Femur (tissue), 1 donor: ENCODE data around the gene LRRN3.
A peak's percentile ranks its signal among the peaks of the same experiment; 100 is the strongest.

Experiments
- DNase-seq: peaks from one replicate; pipeline ENCODE4 v3.0.0-alpha.2; 2017

Gene LRRN3

GRCh38 chr7:111107579-111107978 is 16.7 kb downstream of the LRRN3 start:
- no peak for DNase-seq

DNA sequence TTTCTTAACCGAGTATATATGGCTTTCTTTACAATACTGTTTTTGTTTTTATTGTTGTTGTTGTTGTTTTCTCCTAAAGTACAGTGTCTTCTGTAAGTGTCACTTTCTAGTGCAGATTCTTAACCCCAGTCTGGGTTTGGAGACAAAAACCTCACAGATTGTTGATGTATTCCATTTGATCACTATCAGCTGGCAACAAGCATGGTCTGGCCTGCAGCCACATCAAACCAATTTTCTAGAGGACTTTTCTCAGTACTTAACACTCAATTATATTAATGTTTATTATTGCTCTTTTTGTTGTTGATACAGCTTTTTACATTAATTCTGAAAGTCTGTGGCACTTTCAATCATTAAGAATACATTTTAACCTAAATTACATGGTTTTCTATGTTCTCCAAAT is 17.1 kb downstream of the LRRN3 start:
- DNase-seq, result no peak

- no peak for DNase-seq
Observed at GRCh38 chr7:111108496-111108895, 17.6 kb downstream of the LRRN3 start.

DNA sequence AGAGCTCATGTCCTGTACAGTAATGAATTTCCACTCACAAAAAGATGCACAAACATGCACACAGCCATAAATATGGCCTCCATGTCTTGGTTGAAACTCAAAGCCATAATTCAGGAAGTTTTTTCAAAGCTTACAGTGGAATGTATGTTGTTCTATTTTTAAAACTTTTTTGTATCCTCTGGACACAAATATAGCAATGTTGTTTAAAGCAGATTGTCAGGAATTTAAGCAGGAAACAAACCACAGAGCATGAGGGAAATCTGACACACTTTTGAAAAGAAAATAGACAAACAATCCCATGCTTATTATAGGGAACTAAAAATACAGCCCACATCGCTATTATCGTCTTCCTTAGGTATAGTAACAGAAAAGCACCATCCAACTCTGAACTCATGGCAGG is 21.5 kb downstream of the LRRN3 start:
- DNase-seq, result no peak

DNA sequence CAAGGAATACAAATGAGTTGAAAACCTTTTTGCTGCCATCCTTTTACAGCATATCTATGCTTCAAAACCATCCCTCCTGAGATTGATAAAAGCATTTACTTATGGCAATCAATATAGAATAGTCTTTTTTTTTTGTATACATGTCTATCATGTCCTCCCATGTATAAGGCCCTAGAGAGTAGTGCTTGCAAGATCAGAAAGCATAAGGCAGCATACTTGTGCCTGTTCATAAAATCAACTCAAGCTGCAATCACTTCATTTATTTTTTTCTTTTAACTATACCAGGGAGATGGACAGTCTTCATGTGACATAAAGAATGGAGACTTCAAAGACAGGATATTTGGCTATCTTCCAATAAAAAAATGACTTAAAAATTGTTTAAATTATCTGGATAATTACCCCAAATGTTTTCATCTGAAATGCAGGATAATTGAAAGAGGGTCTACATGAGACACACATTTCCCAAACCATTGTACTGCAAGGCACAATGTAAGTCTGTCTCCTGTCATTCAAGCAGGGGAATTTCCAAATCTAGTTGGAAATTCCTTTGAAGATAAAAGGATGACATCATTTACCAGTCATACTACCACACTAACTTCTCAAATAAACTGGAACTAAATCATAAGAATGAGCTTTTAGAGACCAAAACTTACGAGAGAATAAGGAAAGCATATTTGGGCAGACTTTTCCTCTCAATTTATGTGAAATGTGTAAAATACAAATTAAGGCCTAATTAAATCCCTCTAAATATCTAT is 22.5 kb downstream of the LRRN3 start:
- no peak for DNase-seq

- DNase-seq, result no peak
Observed at GRCh38 chr7:111115966-111116365, 25.0 kb downstream of the LRRN3 start.

- DNase-seq, result no peak
Observed at GRCh38 chr7:111126987-111127386, 36.1 kb downstream of the LRRN3 start.

DNA sequence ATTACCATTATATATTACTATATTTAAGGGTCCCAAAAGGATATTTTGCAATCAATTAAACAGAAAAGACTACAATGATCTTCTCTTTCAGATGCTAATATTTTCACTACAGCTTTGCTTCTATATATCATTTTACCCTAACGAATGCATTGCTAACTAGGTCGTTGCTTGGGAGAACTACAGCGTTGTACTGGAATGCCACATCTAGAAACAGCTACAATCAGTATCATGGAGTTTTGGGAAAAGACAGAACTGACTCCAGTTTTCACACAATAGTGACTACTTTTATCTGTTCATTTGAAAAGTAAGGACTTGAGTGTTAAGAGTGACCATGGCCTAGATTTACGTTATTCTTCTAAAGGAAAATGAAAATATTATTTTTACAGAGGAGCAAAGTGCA is 38.5 kb downstream of the LRRN3 start:
- DNase-seq, result no peak

DNA sequence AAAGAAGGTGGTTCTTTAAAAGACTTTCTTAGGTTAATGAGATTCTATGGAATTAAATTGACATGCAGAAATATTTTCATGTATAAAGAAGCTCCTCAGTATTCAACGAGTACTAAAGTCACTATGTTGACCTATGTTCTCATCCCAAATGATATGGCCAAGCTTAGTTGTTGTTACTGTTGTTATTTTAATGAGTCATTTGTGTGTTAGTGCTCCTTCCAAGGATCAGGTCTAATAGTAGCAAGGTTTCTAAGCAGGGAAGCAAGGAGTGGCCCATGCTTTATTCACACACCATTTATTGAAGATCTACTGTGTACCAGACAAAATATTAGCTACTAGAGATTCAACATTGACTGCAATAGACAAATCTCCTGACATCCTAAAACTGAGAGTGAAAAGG is 41.9 kb downstream of the LRRN3 start:
- no peak for DNase-seq

DNA sequence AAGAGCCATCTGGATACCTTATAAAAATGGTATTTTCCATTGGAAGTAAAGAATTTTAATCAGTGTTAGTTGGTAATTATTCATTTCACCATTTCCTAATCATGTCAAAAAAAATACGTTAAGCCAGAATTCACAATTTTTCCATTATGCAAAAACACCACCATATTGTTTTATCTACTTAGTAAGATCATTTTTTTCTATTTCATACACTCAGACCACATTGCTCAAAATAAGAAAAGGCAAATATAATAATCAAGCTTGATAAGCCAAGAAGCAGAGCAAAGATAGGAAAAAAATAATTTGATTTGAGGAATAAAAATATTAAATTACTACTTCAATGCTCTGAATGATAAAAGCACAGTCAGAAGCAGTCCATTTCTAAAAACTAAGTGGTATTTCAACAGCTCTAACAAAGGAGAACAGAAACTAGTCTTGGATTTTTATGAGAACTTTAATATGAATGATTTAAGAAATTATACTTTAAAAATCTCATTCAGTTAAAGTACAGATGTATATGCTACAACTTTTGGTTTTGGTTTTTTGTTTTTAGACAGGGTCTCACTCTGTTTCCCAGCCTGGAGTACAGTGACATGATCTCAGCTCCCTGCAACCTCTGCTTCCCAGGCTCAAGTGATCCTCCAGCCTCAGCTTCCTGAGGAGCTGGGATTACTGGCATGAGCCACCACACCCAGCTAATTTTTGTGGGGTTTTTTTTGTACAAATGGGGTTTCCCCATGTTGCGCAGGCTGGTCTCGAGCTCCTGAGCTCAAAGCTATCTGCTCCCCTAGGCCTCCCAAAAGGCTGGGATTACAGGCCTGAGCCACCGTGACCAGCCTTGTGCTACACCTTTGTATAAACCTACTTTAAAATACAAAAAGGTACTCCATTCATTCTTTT is 46.6 kb downstream of the LRRN3 start:
- no peak for DNase-seq

DNA sequence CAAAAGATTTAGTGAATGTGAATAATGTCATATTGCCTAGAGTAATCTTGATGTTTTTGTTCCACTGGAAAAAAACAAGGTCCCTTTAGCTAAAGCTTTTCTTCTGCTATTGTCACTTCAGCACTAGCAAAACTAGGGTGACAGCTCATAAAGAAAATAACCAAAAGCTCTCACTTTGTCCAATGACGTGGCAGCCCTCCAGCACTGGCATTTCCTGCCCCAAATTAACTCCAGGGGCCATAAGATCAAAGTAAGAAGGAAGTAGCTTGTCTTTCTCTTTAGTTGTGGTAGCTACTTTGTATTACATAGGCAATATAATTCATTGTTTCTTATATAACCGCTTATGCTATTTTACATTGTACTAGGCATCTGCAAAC is 47.3 kb downstream of the LRRN3 start:
- DNase-seq, result peak; percentile 34

DNA sequence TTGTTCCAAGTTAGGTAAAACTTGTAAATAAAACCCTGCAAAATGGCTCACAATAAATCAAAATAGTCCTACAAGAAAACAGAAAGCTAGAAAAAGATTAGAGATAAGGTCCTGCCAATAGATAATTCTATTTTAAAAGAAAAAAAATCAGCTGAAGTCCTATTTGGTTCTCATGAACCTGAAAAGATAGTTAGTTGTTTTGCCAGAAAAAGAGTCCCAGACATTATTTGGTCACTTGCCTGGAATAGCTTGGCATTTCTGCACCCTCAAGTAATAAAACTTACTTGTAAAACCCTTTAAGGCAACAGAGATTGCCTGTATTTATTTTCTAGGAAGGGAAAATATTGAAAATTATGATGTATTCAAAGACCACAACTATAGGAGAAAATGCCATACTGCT is 47.7 kb downstream of the LRRN3 start:
- DNase-seq, result no peak

GRCh38 chr7:111140091-111140865 is 49.4 kb downstream of the LRRN3 start:
- DNase-seq, result no peak

DNA sequence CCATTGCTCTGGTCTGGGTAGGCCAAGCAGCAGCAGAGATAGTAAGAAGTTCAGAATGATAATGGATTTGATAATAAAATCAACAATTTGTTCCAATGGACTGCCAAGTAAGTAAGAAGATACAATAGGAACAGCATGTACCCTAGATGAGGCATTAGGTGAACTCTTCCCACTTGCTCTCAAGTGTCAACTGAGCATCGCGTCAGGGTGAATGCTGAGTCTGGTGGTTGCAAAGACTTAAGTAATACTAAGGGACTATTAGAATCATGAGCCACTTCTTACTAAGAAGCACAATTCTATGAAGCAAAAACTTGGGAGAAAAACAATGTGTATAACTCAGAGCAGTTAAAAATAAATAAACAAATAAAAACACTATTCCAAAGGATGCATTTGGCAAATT is 54.5 kb downstream of the LRRN3 start:
- DNase-seq, result no peak

DNA sequence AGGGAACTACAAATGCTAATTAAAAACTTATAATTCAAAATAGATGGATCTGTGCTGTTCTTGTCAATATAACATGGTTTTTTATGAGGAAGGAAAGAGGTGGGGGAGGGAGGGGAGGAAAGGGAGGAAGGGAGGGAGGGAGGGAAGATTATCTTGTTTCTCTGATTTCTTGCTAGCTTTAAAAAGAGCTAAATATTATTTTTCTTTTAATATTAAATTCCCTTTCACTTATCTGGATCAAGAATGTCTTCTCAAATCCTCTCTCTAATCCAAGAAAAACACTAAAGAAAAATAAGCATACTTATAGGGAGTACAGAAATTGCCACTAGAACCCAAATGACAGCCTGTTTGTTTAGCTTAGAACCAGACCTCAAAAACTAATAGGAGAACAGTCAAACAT is 55.2 kb downstream of the LRRN3 start:
- no peak for DNase-seq

DNA sequence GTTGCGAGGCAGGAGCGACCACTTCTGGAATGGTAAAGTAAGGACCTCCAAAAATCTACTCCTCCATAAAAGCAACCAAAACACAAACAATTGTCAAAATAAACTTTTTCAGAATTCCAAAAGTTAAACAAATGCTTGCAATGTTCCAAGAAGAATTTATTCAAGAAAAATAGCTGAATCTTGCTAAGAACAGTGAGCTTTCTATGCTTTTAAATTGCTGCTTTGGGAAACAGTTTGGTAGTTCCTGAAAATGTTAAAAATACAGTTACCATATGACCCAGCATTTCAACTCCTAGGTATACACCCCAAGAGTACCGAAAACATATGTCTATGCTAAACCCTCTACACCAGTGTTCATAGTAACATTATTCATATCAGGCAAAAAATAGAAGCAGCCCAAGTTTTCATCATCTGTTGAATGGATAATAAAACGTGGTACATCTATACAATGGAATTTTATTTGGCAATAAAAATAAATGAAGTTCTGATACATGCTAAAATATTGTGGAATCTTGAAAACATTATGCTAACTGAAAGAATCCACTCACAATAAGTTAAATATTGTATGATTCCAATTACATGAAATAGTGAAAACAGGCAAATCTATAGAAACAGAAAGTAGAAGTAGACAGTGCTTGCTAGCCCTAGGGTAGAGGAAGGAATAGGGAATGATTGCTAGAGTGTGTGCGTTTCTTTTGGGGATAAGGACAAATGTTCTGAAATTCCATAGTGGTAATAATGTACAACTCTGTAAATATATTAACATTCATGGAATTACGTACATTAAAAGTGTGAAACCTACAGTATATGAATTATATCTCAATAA is 57.0 kb downstream of the LRRN3 start:
- DNase-seq, result no peak

DNA sequence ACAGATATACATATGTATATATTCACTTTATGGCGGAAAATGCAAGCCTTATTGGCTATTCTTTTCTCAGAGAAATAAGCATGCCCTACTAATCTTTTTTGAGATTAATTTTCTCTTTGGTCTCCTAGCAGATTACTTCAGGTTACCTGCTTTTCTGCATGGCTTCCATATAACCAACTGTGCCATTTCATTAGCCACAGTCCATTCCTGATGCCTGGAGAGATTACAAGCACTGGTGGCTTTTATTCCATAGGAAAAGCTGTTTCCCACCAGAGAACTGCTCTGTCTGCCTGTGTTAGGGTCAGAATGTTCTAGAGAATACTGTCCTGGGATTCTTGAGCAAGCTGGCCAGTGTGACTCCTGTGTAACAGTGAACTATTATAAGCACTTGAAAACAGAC is 59.8 kb downstream of the LRRN3 start:
- no peak for DNase-seq

DNA sequence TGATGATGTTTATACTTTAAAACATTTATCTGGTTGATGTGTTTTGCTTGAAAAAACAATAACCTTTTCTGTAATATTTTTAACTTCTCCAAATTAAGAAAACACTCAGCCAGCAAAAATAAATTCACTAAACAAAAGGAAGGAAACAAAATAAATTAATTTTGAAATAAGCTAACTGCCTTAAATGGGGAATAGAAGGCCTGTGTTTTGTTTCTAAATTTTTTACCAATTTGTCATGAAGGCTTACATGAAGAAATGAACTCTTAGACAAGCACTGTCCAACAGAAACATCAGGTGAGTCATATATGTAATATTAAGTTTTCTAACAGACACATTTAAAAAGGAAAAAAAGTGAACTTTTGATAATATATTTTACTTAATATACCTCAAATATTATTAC is 68.5 kb downstream of the LRRN3 start:
- DNase-seq, result no peak

DNA sequence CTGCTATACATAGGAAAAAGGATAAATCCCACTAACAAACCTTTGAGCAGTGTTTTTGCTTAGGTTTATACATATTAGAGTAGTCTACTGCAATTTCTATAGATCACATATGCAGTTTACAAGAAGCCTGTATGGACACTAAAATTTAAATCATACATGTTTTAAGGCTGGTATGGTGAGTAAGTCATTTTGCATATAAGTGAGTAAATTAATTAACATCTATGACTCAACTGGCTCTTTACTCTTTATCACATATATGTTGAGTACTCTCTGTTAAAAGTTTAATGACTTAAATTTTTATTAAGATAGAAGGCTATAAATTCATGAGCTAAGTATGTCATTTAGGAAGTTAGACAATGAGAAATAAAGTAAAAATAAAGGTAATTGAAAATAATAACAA is 69.4 kb downstream of the LRRN3 start:
- DNase-seq, result no peak

GRCh38 chr7:111162692-111163091 is 71.8 kb downstream of the LRRN3 start:
- no peak for DNase-seq

- no peak for DNase-seq
Observed at GRCh38 chr7:111164442-111164841, 73.5 kb downstream of the LRRN3 start.

DNA sequence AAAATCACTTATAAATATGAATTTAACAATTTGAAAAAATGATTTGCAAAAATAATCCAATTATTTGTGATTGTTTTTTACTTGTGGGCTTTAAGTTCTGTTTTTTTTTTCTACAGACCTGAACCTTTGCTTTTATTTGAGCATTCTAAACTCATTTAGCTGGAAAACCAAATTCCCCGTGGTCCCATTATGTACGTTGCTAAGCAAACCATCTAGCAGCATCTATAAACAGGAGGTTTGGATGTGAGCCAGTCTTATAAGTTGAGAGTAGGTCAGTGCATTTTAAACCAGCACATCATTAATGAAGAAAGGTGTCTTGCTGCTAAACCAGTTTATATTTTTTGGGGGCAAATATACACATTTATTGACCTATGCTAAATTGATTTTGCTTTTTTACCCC is 77.3 kb downstream of the LRRN3 start:
- DNase-seq, result peak; percentile 71
